GM23248 (cell line): ENCODE results near the gene SGMS1.

Source experiments
- EZH2 ChIP-seq: fragments of 200-600 bp; sonication (generic); IDR thresholded peaks from 2 replicates; pipeline ENCODE4 v1.6.1; 2018; ENCODE audit warnings: antibody characterized with exemption, mild to moderate bottlenecking; ENCODE audit not compliant: insufficient read depth, poor library complexity, severe bottlenecking
- EZH2phosphoT487 ChIP-seq: fragments of 200-600 bp; sonication (generic); IDR thresholded peaks from 2 replicates; pipeline ENCODE4 v1.6.1; 2018; ENCODE audit warnings: antibody characterized with exemption, moderate library complexity, mild to moderate bottlenecking, low read depth; ENCODE audit not compliant: insufficient read depth

DNA sequence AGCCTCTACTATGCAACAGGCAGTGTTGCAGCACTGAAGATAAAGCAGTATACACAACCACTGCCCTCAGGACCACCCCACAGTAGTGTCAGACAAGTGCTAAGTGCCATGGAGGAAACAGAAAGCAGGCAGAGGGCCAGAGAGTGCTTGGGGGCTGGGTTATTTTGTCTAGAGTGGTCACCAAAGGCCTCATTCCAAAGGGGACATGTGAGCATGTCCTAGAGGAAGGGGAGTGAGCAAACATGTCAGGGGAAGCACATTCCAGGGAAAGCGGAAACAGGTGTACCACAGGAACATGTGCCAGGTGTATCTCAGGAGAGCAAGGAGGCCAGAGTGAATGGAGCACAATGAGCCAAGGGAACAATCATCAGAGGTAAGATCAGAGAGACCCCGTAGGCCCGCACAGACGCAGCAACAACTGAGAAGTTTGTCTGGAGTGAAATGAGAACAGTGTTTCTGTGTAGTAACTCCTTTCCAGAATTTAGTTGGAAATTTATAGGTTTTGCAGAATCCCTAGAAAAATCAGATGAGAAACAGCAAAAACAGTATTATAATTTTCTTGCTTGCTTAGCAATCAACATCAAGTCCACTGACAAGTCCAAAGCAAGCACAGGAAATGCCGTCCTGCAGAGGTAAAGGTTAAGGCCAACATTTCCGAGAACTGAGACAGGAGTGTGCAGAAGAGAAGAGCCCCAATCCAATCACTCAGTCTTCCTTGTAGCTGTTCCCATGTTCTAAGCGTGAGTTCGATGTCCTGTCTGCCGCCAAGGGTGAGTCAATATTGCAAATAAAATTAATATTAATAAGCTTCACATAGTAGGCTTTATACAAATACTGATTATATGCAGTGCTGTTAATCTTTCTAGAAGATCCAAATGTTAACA lies 67.3 kb downstream of the SGMS1 start:
- TF ChIP-seq EZH2phosphoT487 (no peak), EZH2 (no peak)
